GM19455 (cell line): Measurements from ENCODE around the gene RAB40A.
"Not testable (repeated sequence)": the region's sequence is repeated elsewhere in the genome, so short reads cannot be mapped to it uniquely, and the experiment has no call there.

Source experiments
- ATAC-seq: cut with Tn5 transposase; IDR thresholded peaks from one replicate; pipeline ENCODE4 v1.9.1; 2021; ENCODE audit not compliant: unreplicated experiment

Gene RAB40A

GRCh38 chrX:103524747-103525146 lies 5.5 kb upstream of the RAB40A start:
- ATAC-seq = no peak

- no peak for ATAC-seq
These were observed 4.3 kb upstream of the RAB40A start for GRCh38 chrX:103523605-103524004.

- no peak for ATAC-seq
These were observed 1.1 kb upstream of the RAB40A start for GRCh38 chrX:103520386-103520785.

GRCh38 chrX:103518571-103518970 lies 718 bp downstream of the RAB40A start:
- ATAC-seq = no peak

- no peak for ATAC-seq
These were observed 2.0 kb downstream of the RAB40A start for GRCh38 chrX:103517246-103517645.

GRCh38 chrX:103513476-103514108 lies 5.7 kb downstream of the RAB40A start:
- ATAC-seq = no peak

GRCh38 chrX:103513067-103513466 lies 6.2 kb downstream of the RAB40A start:
- no peak for ATAC-seq

- no peak for ATAC-seq
These were observed 9.3 kb downstream of the RAB40A start for GRCh38 chrX:103510031-103510430.

GRCh38 chrX:103503853-103504207 lies 15.5 kb downstream of the RAB40A start:
- no peak for ATAC-seq

- no peak for ATAC-seq
These were observed 16.0 kb downstream of the RAB40A start for GRCh38 chrX:103503163-103503852.

- no peak for ATAC-seq
These were observed 20.5 kb downstream of the RAB40A start for GRCh38 chrX:103498786-103499185.

- no peak for ATAC-seq
These were observed 23.5 kb downstream of the RAB40A start for GRCh38 chrX:103495786-103496185.

GRCh38 chrX:103493578-103493977 lies 25.7 kb downstream of the RAB40A start:
- not testable (repeated sequence) for ATAC-seq

- not testable (repeated sequence) for ATAC-seq
These were observed 29.6 kb downstream of the RAB40A start for GRCh38 chrX:103489733-103490132.

GRCh38 chrX:103488794-103489193 lies 30.5 kb downstream of the RAB40A start:
- no peak for ATAC-seq

GRCh38 chrX:103488332-103488731 lies 31.0 kb downstream of the RAB40A start:
- no peak for ATAC-seq

- ATAC-seq = no peak
These were observed 35.6 kb downstream of the RAB40A start for GRCh38 chrX:103483720-103484119.

GRCh38 chrX:103480526-103480925 lies 38.8 kb downstream of the RAB40A start:
- ATAC-seq = no peak

GRCh38 chrX:103477496-103477895 lies 41.8 kb downstream of the RAB40A start:
- no peak for ATAC-seq

- no peak for ATAC-seq
These were observed 43.9 kb downstream of the RAB40A start for GRCh38 chrX:103475381-103475780.

GRCh38 chrX:103469977-103470376 lies 49.3 kb downstream of the RAB40A start:
- ATAC-seq = not testable (repeated sequence)

- ATAC-seq = no peak
These were observed 51.4 kb downstream of the RAB40A start for GRCh38 chrX:103467887-103468286.

GRCh38 chrX:103467156-103467555 lies 52.1 kb downstream of the RAB40A start:
- ATAC-seq = no peak
